Measurements from ENCODE around the gene VGLL3.

DNA sequence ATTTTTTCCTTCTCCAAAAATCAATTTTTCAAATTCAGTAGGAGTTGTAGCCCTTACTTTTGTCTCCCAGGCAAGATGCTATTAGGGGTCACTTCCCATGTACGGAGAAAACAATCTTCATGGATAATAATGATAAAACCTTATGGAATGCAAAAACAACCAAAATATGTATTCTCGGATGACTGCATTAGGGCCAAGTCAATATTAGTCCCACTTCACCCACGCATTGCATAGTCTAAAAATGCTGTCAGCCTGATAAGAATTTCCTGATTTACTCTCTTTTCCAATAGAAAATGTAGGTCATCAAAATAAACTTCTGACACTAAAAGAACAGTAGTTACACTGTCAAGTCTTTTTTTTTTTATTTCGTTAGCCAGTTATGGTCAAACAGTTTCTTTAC lies 2.7 kb downstream of the VGLL3 start:
- TF ChIP-seq, protein P1, sequence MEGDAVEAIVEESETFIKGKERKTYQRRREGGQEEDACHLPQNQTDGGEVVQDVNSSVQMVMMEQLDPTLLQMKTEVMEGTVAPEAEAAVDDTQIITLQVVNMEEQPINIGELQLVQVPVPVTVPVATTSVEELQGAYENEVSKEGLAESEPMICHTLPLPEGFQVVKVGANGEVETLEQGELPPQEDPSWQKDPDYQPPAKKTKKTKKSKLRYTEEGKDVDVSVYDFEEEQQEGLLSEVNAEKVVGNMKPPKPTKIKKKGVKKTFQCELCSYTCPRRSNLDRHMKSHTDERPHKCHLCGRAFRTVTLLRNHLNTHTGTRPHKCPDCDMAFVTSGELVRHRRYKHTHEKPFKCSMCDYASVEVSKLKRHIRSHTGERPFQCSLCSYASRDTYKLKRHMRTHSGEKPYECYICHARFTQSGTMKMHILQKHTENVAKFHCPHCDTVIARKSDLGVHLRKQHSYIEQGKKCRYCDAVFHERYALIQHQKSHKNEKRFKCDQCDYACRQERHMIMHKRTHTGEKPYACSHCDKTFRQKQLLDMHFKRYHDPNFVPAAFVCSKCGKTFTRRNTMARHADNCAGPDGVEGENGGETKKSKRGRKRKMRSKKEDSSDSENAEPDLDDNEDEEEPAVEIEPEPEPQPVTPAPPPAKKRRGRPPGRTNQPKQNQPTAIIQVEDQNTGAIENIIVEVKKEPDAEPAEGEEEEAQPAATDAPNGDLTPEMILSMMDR (IDR thresholded peaks at IDR 0.05), result no peak
- TF ChIP-seq POLR2A (IDR thresholded peaks at IDR 0.05), result no peak
